GM18508 (cell line): Measurements from ENCODE around the gene SNTB2.
"Not testable (repeated sequence)": the region's sequence is repeated elsewhere in the genome, so short reads cannot be mapped to it uniquely, and the experiment has no call there.

ENCODE experiments used
- ATAC-seq: cut with Tn5 transposase; IDR thresholded peaks from one replicate; pipeline ENCODE4 v1.9.1; 2021; ENCODE audit warnings: moderate number of reproducible peaks; ENCODE audit not compliant: insufficient read depth, unreplicated experiment

SNTB2 gene

GRCh38 chr16:69186642-69187445, at the start of gene SNTB2:
SNTB2 (plus strand) TSS chr16:69187164; CDS start chr16:69187167, 3 bp downstream.
- peak; percentile 56 for ATAC-seq

- ATAC-seq = no peak
Measured at GRCh38 chr16:69138608-69139007, 48.4 kb upstream of the SNTB2 start.

GRCh38 chr16:69139464-69139863, 47.5 kb upstream of the SNTB2 start:
- not testable (repeated sequence) for ATAC-seq

GRCh38 chr16:69141014-69141413, 46.0 kb upstream of the SNTB2 start:
- no peak for ATAC-seq

- no peak for ATAC-seq
Measured at GRCh38 chr16:69141936-69142335, 45.0 kb upstream of the SNTB2 start.

- ATAC-seq = no peak
Measured at GRCh38 chr16:69143116-69143515, 43.8 kb upstream of the SNTB2 start.

- ATAC-seq = no peak
Measured at GRCh38 chr16:69145658-69146057, 41.3 kb upstream of the SNTB2 start.

- not testable (repeated sequence) for ATAC-seq
Measured at GRCh38 chr16:69149621-69150020, 37.3 kb upstream of the SNTB2 start.

GRCh38 chr16:69150146-69150865, 36.7 kb upstream of the SNTB2 start:
- no peak for ATAC-seq

GRCh38 chr16:69157196-69157595, 29.8 kb upstream of the SNTB2 start:
- ATAC-seq = no peak

GRCh38 chr16:69160192-69160591, 26.8 kb upstream of the SNTB2 start:
- ATAC-seq = no peak

GRCh38 chr16:69165584-69165983, 21.4 kb upstream of the SNTB2 start:
- no peak for ATAC-seq

- no peak for ATAC-seq
Measured at GRCh38 chr16:69166221-69166833, 20.6 kb upstream of the SNTB2 start.

GRCh38 chr16:69166946-69167930, 19.7 kb upstream of the SNTB2 start:
- no peak for ATAC-seq

- ATAC-seq = no peak
Measured at GRCh38 chr16:69169051-69169450, 17.9 kb upstream of the SNTB2 start.

- no peak for ATAC-seq
Measured at GRCh38 chr16:69169607-69170352, 17.2 kb upstream of the SNTB2 start.

GRCh38 chr16:69171325-69172084, 15.5 kb upstream of the SNTB2 start:
- no peak for ATAC-seq

GRCh38 chr16:69176033-69176800, 10.7 kb upstream of the SNTB2 start:
- no peak for ATAC-seq
